Measurements from ENCODE around the gene APOC3.
A peak's percentile ranks its signal among the peaks of the same experiment; 100 is the strongest.

Gene APOC3

GRCh38 chr11:116852261-116853031, 22.7 kb downstream of the APOC3 start:
- DNase-seq: peak; percentile 24

GRCh38 chr11:116853461-116854073, 23.9 kb downstream of the APOC3 start:
- peak; percentile 92 for DNase-seq

- DNase-seq: no peak
These were observed 25.7 kb downstream of the APOC3 start for GRCh38 chr11:116855413-116855812.

- DNase-seq: no peak
These were observed 26.7 kb downstream of the APOC3 start for GRCh38 chr11:116856423-116856822.

GRCh38 chr11:116857316-116857715, 27.6 kb downstream of the APOC3 start:
- DNase-seq: no peak

GRCh38 chr11:116857936-116858335, 28.2 kb downstream of the APOC3 start:
- DNase-seq: no peak

- DNase-seq: no peak
These were observed 29.5 kb downstream of the APOC3 start for GRCh38 chr11:116859175-116859574.

GRCh38 chr11:116860303-116860702, 30.6 kb downstream of the APOC3 start:
- no peak for DNase-seq

GRCh38 chr11:116861539-116861938, 31.8 kb downstream of the APOC3 start:
- no peak for DNase-seq

- no peak for DNase-seq
These were observed 32.5 kb downstream of the APOC3 start for GRCh38 chr11:116862185-116862584.

- DNase-seq: no peak
These were observed 33.2 kb downstream of the APOC3 start for GRCh38 chr11:116862951-116863350.

- no peak for DNase-seq
These were observed 34.8 kb downstream of the APOC3 start for GRCh38 chr11:116864531-116864930.

- no peak for DNase-seq
These were observed 36.0 kb downstream of the APOC3 start for GRCh38 chr11:116865696-116866095.

- DNase-seq: no peak
These were observed 37.2 kb downstream of the APOC3 start for GRCh38 chr11:116866804-116867455.

- DNase-seq: no peak
These were observed 37.9 kb downstream of the APOC3 start for GRCh38 chr11:116867619-116868018.

GRCh38 chr11:116868066-116868465, 38.4 kb downstream of the APOC3 start:
- no peak for DNase-seq

GRCh38 chr11:116869610-116870009, 39.9 kb downstream of the APOC3 start:
- no peak for DNase-seq

- peak; percentile 56 for DNase-seq
These were observed 40.3 kb downstream of the APOC3 start for GRCh38 chr11:116870054-116870453.

GRCh38 chr11:116871248-116871647, 41.5 kb downstream of the APOC3 start:
- peak; percentile 34 for DNase-seq

GRCh38 chr11:116873381-116873780, 43.7 kb downstream of the APOC3 start:
- DNase-seq: no peak

GRCh38 chr11:116874251-116874650, 44.5 kb downstream of the APOC3 start:
- DNase-seq: no peak

- DNase-seq: no peak
These were observed 45.5 kb downstream of the APOC3 start for GRCh38 chr11:116875194-116875593.

- no peak for DNase-seq
These were observed 46.9 kb downstream of the APOC3 start for GRCh38 chr11:116876656-116877055.
